Measurements from ENCODE around the gene SLC38A10. TPM values are rescaled to one million over a fixed set of nuclear protein-coding genes. Genes with fewer than 3 reads are reported as not detected.

The SLC38A10 gene
- total RNA-seq, 1 donor from 2014 or later: 100 TPM

DNA sequence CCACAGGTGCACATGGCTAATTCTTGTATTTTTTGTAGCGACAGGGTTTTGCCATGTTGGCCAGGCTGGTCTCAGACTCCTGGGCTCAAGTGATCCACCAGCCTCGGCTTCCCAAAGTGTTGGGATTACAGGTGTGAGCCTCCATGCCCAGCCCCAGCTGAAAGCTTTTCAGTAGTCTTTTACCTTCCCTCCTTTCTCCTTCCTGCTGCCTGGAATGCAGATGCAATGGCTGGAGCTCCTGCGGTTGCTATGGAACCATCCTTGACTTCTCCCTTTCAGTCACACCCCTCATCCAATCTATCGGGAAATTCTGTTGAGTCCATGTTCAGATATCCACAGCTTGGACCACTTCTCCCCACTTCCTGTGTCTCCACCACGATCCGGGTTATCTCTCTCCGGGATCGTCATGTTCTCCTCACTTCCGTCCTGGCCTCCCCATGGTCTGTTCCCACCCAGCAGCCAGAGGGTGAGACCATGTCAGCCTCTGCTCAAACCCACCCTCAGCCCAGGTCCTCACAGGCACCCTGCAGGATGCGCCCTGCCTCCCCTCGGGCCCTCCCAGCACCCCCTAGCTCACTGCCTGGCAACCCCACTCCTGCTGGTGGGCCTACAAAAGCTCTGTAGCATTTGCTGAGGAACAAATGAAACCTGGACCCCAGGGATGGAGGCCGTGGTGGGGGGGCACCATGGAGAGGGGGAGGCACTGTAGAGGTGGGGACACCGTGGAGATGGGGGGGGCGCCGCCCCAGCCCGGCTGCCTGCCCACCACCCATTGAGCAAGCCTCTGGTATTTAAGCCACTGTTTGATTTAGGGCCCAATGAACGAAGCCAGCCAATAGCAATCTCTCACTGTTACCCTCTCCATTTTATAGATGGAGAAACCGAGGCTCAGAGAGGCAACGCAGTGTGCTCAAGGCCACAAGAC is 12.8 kb upstream of the SLC38A10 start:
- H3K36me3 ChIP-seq (ENCODE audit: control insufficient read depth, insufficient read depth, low read length): no peaks in the 10 kb centered on the region
- TF ChIP-seq, protein P1, sequence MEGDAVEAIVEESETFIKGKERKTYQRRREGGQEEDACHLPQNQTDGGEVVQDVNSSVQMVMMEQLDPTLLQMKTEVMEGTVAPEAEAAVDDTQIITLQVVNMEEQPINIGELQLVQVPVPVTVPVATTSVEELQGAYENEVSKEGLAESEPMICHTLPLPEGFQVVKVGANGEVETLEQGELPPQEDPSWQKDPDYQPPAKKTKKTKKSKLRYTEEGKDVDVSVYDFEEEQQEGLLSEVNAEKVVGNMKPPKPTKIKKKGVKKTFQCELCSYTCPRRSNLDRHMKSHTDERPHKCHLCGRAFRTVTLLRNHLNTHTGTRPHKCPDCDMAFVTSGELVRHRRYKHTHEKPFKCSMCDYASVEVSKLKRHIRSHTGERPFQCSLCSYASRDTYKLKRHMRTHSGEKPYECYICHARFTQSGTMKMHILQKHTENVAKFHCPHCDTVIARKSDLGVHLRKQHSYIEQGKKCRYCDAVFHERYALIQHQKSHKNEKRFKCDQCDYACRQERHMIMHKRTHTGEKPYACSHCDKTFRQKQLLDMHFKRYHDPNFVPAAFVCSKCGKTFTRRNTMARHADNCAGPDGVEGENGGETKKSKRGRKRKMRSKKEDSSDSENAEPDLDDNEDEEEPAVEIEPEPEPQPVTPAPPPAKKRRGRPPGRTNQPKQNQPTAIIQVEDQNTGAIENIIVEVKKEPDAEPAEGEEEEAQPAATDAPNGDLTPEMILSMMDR (IDR thresholded peaks at IDR 0.05; ENCODE audit: insufficient read depth, low read length, poor library complexity, severe bottlenecking): no peak
- no peak overlapping the region for H3K4me3 ChIP-seq (ENCODE audit: low read depth, low read length)
- H3K27me3 ChIP-seq (ENCODE audit: control insufficient read depth, insufficient read depth, low read length): peaks cover 3% of the 10 kb centered on the region
- no peak for DNase-seq (ENCODE audit: low read depth)

DNA sequence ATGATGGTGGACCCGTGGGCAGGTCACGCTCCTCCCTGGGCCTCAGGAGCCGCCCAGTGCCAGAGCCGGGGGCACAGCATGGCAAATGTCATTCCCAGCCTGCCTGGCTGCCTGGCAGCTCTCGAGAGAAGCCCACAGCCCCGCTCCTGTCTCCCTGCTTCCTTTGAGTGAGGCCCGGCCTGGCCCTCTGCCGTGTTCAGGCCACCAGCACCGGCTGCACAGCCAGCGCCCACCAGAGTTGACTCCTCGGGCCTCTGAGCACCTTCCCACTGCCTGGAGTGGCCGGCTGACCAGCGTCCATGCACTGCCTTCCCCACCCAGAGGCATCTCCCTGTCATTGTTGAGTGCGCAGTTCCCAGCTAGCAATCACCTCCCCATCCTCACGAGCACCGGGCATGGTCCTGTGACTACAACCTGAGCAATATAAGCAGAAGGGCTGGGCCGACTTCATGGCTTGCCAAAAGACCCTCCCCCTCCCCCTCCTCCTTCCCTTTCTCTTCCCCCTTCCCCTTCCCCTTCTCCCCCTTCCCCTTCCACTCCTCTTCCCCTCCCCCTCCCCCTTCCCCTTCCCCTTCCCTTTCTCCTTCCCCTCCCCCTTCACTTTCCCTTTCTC is 11.9 kb upstream of the SLC38A10 start:
- Histone ChIP-seq H3K27me3 (ENCODE audit: control insufficient read depth, insufficient read depth, low read length) (no peaks in the 10 kb centered on the region), H3K4me3 (ENCODE audit: low read depth, low read length) (no peak overlapping the region), H3K36me3 (ENCODE audit: control insufficient read depth, insufficient read depth, low read length) (no peaks in the 10 kb centered on the region)
- DNase-seq (ENCODE audit: low read depth): no peak
- TF ChIP-seq, protein P1 (IDR thresholded peaks at IDR 0.05; ENCODE audit: insufficient read depth, low read length, poor library complexity, severe bottlenecking): no peak

DNA sequence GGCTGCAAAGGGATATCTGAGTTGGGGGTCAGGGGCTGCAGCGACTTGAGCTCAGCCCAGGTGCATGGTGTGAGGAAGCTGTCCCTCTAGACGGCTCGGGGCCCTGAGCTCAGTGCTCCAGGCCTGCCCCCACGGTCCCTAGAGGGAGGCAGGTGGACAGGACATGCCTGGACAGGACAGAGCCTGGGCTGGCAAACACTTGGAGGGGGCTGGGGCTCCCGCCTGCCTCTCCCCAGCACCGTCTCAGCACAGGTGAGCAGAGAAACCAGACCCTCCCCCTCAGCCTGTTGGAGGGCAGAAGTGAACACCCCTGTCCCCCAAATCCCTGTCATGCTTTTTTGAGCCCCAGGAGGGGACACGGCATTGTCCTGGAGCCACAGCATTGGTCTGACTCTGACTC is 11.4 kb upstream of the SLC38A10 start:
- Histone ChIP-seq H3K27me3 (ENCODE audit: control insufficient read depth, insufficient read depth, low read length) (peaks cover under 1% of the 10 kb centered on the region), H3K36me3 (ENCODE audit: control insufficient read depth, insufficient read depth, low read length) (no peaks in the 10 kb centered on the region), H3K4me3 (ENCODE audit: low read depth, low read length) (no peak overlapping the region)
- DNase-seq (ENCODE audit: low read depth): no peak
- TF ChIP-seq, protein P1 (IDR thresholded peaks at IDR 0.05; ENCODE audit: insufficient read depth, low read length, poor library complexity, severe bottlenecking): no peak

DNA sequence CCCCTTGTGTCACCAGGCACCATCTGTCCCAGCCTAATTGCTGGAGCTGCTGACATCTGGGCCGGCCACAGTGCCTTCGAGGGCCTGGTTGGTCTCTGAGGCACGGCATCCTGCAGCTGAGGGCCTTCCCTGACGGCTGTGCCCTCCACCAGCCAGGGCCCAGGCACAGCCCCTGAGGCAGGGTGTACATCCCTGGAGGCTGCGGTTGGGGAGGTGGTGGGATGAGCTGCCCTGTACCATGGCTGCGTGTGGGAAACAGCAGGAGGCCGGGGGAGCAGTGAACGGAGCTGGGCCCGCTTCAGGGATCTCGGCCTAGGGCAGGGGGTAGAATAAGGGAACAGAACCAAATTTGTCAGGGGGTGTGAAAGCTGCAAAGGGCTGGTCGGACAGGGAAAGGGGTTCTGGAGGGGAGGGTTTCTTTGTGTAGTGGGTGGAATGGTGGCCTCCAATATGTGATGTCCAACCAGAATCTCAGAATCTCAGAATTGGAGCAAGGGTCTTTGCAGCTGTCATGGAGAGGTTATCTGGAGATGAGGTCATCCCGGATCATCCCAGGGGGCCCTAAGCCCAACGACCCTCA is 10.0 kb upstream of the SLC38A10 start:
- no peak for DNase-seq (ENCODE audit: low read depth)
- H3K27me3 ChIP-seq (ENCODE audit: control insufficient read depth, insufficient read depth, low read length): peaks cover 6% of the 10 kb centered on the region
- H3K4me3 ChIP-seq (ENCODE audit: low read depth, low read length): no peak overlapping the region
- TF ChIP-seq, protein P1 (IDR thresholded peaks at IDR 0.05; ENCODE audit: insufficient read depth, low read length, poor library complexity, severe bottlenecking): no peak
- H3K36me3 ChIP-seq (ENCODE audit: control insufficient read depth, insufficient read depth, low read length): no peaks in the 10 kb centered on the region

GRCh38 chr17:81304196-81305015 is 9.3 kb upstream of the SLC38A10 start:
- no peak overlapping the region for H3K4me3 ChIP-seq (ENCODE audit: low read depth, low read length)
- peaks cover 6% of the 10 kb centered on the region for H3K27me3 ChIP-seq (ENCODE audit: control insufficient read depth, insufficient read depth, low read length)
- H3K36me3 ChIP-seq (ENCODE audit: control insufficient read depth, insufficient read depth, low read length): no peaks in the 10 kb centered on the region
- TF ChIP-seq, protein P1 (IDR thresholded peaks at IDR 0.05; ENCODE audit: insufficient read depth, low read length, poor library complexity, severe bottlenecking): no peak
- no peak for DNase-seq (ENCODE audit: low read depth)
